ENCODE results near the gene COX5A.
"Not testable (repeated sequence)": the region's sequence is repeated elsewhere in the genome, so short reads cannot be mapped to it uniquely, and the experiment has no call there.

Gene COX5A

DNA sequence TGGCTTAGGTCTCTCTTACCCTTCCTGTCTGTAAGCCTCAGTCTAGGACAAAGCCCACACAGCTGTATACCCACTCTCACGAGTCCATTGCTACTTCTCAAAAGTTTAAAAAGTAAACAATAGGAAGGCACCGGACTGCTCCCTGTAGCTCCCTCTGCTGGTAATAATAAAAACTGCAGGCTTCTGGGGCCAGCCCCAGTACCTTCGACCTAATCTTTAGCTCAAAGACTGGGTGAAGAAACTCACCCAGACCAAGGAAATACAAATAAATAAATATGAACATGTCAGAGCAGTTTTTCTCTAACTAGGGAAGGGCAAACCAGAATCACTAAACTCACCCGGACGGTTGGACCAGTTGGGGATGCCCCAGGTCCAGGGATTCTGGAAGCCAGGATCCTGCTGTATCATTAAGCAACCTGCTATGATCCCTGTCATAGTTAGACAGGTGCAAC lies 36.2 kb downstream of the COX5A start:
- peak; percentile 85 for DNase-seq (ENCODE audit: low spot score)

DNA sequence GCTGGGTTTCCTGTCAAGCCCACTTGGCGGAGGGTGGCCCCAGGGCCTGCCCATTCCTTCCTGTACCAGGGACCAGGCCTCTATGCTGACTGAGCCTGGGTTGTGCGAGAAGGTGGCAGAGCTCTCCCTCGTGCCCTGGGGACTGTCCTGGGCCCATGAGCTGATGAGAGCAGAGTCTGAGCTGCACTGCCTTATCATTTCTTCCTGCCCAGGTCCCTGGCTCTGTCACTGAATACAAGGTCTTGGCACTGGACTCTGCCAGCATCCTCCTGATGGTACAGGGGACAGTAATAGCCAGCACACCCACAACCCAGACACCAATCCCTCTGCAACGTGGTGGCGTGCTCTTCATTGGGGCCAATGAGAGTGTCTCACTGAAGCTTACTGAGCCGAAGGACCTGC lies 40.6 kb downstream of the COX5A start:
- no peak for DNase-seq (ENCODE audit: low spot score)

DNA sequence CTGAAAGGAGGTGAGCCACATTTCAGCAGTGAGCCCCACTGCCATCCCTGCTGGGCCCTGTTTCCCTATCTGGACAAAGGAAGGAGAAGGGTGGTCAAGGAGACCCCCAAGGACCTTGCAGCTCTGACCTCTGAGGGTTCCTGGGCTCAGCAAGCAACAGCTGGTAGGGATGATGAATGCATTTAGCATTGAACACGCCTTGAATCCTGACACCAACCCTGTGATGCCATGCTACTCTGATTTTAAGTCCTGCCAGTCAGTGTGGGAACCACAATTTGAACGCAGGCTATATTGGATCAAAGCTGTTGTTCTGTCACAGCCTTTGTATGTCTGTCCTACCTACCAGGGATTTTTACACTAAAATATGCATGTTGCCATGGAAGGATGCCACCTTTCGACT lies 41.6 kb downstream of the COX5A start:
- no peak for DNase-seq (ENCODE audit: low spot score)

DNA sequence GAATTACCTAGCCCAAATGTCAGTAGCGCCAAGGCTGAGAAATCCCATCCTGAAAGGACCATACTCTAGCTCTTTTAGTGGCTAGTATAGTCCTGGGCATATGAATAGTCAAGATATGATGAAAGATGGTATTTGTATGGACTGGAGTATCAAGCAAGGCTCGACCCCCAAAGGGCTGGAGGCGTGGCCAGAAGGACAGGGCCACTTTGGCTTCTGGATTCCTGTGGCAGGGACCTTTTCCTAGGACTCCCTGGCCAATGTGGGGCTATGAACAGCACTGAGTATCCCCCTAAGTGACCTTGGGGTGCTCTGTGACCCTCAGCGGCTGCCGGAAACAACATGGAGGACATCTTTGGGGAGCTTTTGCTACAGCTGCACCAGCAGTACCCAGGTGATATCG lies 42.0 kb downstream of the COX5A start:
- no peak for DNase-seq (ENCODE audit: low spot score)

DNA sequence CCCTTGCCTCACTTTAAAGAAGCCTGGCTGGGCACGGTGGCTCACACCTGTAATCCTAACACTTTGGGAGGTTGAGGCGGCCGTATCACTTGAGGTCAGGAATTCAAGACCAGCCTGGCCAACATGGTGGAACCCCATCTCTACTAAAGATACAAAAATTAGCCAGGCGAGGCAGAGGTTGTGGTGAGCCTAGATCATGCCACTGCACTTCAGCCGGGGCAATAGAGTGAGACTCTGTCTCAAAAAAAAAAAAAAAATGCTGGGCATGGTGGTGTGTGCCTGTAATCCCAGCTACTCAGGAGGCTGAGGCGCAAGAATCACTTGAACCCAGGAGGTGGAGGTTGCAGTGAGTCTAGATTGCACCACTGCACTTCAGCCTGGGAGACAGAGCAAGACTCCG lies 43.5 kb downstream of the COX5A start:
- DNase-seq (ENCODE audit: low spot score) = not testable (repeated sequence)

DNA sequence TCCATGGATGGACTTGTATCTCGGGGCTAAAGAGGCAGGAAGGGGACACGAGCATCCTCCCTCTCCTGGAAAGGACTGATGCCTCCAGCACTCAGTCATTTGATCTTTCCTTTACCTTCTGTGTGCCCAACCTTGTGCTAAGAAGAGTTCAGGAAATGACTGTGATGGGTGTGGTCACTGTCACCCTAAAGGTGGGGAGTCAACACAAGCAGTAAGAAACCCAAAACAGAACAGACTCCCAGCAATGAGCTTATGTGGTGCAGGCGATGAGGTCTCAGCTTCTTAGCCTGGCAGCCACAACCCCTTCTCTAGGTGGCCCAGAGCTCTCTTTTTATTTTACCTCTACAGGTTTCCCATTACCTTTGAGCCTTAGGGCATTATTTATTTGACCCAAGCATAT lies 44.2 kb downstream of the COX5A start:
- DNase-seq (ENCODE audit: low spot score) = no peak

DNA sequence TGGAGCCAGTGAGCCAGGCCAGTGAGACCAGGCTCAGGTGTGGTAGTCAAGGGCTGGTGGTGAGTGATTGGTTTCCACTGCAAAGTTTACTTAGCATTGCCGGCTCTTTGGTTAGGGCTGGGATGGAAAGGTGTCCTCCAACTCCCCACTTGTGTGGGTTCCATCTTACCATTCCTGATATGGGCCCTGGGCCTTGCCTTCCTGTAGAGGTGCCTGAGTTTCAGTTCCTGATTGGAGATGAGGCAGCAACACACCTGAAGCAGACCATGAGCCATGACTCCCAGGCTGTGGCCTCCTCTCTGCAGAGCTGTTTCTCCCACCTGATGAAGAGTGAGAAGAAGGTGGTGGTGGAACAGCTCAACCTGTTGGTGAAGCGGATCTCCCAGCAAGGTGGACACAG lies 44.9 kb downstream of the COX5A start:
- DNase-seq (ENCODE audit: low spot score) = no peak

DNA sequence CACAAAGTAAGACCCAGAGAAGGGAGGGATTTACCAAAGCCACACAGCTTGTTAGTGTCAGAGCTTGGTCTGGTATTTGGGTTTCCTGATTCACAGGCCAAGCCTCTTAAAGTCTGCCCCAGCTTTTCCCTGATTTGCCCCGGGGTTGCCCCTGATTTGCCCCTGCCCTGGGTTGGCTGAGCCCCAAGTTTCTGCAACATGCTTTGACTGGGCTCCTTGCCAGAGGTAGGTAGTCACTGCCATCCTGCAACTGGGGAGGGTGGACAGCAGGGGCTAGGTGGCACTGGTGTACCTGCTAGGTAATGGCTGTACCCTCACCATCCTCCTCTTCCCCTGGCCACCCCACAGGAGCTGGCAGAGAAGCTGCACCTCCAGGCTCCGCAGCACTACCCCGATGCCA lies 45.6 kb downstream of the COX5A start:
- DNase-seq (ENCODE audit: low spot score) = no peak

DNA sequence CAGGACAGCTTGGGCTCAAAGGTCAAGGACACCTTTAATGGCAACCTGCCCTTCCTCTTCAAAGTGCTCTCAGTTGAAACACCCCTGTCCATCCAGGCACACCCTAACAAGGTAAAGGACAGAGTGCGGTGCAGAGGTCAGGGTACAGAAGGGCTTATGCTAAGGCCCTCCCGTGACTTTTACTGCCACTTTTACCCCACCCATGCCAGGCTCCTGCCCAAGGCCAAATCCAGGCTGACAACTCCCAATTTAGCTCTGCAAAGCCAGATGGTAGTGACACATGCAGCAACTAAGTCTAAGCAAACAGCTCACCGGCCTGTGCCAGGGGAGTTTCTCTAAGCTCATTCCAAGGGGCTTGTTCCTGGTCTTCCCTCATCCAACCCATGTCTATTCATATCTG lies 46.4 kb downstream of the COX5A start:
- DNase-seq (ENCODE audit: low spot score) = no peak

DNA sequence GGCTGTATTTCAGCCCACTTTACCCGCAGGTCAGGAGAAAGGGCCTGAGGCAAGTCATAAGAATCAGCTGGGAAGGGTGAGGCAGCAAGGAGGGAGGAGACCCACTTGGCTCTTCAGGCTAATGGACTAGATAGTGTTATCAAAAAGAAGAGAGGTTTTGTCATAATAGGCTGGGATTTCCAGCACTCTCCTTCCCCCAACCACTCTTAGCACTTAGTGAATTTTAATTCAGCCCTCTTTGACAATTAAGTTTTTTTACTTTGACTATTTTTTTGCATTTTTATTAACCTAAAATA lies 47.3 kb downstream of the COX5A start:
- no peak for DNase-seq (ENCODE audit: low spot score)

DNA sequence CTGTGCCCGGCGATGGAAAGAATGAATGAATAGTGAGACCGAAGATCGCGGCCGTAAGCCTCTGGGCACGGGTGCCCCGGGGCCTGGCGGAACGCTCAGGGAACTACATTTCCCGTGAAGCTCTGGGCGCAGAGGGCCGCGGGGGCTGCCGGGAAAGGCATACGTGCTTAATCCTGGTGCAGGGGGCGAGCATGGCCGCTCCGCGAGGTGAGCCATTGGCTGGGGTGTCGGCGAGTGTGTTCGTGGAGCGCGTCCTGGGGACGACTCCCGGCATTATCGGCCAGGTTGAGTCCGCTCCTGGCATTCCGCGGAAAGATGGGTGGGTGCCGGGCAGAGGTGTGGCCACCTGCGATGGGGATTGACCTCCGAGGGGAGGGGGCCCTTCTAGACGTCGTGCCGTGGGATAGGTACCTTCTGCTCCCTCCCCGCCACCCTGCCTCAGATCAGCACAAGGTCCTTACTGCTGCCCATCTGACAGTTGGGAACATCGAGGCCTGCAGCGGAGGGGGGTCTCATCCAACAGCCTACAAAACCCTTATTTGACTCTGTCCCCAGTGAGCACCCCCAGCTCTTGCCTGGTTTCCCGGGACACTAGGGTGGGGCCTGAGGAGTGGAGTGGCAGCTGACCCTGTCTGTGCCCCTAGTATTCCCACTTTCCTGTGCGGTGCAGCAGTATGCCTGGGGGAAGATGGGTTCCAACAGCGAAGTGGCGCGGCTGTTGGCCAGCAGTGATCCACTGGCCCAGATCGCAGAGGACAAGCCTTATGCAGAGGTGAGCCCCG lies 47.8 kb downstream of the COX5A start, which contains the start of gene MPI:
MPI (plus strand) TSS at position 160 of the 782 bp plus-strand sequence; CDS start at position 192, 32 bp downstream.
- DNase-seq (ENCODE audit: low spot score) = peak; percentile 95

DNA sequence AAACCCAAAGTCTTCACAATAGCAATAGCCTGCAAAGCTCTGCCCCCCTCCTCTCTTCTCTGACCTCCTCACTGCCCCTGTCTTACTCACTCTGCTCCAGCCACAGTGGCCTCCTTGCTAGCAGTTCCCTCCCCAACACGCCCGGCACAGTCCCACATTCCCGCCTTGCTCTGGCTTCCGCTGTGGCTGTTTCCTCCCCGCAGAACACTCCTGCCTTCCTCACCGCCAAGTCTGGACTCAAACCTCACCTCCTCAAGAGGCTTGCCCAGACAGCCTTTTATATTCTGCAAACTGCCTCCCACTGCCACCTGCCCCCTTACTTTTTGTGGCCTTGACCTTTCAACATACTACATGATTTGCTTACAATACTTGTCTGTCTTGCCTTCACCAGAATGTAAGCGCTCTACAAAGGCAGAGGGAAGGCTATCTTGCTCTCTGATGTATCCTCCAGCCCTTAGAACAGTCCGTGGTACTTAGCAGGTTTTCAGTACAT lies 48.4 kb downstream of the COX5A start:
- DNase-seq (ENCODE audit: low spot score) = peak; percentile 65

DNA sequence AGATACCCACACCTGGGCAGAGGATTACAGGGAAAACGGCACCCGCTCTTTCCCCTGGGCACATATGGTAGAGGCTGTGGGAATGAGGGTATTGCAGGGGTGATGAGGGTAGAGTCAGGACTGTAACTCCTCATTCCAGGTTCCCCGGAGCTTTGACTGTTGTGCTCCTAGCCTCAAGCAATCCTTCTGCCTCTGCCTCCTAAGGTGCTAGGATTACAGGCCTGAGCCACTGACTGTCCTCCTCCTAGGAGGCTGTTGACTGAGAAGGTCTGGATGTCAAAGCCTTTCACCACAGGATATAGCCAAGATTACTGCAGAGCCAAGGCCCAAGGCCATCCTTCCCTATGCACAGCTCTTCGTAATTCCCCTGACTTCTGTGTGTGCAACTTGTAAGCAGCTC lies 49.2 kb downstream of the COX5A start:
- no peak for DNase-seq (ENCODE audit: low spot score)

DNA sequence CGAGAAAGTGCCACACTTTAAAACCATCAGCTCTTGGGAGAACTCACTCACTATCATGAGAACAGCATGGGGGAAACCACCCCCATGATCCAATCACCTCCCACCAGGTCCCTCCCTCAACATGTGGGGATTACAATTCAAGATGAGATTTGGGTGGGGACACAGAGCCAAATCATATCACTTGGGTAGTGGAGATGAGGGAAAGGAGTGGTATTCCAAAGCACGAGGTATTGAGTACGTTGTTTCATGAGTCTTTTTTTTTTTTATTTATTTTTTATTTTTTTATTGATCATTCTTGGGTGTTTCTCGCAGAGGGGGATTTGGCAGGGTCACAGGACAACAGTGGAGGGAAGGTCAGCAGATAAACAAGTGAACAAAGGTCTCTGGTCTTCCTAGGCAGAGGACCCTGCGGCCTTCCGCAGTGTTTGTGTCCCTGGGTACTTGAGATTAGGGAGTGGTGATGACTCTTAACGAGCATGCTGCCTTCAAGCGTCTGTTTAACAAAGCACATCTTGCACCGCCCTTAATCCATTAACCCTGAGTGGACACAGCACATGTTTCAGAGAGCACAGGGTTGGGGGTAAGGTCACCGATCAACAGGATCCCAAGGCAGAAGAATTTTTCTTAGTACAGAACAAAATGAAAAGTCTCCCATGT lies 50.2 kb downstream of the COX5A start:
- not testable (repeated sequence) for DNase-seq (ENCODE audit: low spot score)

DNA sequence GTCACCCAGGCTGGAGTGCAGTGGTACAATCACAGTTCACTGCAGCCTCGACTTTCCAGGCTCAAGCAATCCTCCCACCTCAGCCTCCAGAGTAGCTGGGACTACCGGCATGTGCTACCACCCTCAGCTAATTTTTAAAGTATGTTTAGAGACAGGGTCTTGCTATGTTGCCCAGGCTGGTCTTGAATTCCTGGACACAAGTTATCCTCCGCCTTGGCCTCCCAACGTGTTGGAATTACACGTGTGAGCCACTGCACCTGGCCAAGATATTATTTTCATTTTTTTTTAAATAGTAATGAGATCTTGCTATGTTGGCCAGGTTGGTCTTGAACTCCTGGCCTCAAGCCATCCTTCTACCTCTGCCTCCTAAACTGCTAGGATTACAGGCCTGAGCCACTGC lies 52.4 kb downstream of the COX5A start:
- no peak for DNase-seq (ENCODE audit: low spot score)

DNA sequence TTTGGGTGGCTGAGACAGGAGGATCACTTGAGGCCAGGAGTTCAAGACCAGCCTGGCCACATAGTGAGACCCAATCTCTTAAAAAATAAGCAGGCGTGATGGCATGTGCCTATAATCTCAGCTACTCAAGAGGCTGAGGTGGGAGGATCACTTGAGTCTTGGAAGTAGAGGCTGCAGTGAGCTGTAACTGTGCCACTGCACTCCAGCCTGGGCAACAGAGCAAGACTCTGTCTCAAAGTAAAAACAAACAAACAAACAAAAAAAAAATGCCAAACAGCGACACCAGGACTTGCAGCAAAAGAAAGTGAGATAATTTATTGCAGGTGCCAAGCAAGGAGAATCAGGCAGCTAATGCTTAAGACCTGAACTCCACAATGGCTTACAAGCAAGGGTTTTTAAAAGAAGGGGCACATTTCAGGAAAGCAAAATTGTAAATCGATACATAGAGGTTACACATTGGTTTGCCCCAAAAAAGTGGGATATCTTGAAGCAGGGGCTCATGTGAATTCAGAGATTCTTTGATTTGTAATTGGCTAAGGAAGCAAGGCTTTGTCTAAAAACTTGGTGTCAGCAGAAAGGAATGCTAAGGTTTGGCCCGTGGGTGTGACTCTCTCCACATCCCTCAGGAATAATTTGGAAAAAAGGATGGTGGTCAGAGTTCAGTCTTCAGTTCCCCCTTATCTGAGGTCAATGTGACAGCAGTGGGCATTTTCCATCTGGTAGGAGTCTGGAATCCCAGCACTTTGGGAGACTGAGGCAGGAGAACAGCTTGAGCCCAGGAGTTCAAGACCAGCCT lies 53.2 kb downstream of the COX5A start:
- peak; percentile 49 for DNase-seq (ENCODE audit: low spot score)

DNA sequence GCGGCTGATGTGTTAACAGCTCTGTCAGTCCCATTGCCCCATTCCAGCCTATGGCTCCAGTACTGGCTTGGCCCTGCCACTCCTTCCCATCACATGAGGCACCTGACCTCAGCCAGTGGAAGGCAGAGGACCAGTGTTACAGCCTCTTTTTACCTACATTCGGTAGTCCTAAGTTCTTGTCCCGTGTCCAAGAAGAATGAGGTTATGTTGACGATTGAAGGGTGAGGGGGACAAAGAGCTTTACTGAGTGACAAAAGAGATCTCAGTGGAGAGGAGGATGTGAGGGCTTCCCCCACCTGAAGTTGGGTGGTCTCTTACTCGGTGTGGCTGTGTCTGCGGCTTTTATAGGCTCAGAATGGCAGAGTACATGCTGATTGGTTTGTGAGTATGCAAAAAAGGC lies 55.3 kb downstream of the COX5A start:
- no peak for DNase-seq (ENCODE audit: low spot score)

DNA sequence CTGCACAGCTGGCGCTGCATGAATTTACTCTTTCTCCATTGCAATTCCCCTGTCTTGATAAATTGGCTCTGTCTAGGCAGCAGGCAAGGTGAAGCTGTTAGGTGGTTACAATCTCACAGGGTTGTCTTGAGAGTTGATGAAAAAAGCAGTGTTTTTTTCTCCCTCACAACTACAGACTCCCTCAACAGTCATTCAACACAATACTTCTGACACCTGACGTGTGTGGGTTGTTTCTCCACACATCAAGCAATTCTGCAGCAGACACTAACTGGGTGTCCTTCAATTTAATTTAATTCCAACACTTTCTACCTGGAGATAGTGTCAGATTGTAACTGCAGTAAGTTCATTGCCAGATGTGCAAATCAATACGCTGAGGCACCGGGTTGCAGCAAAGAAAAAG lies 59.6 kb downstream of the COX5A start:
- no peak for DNase-seq (ENCODE audit: low spot score)

DNA sequence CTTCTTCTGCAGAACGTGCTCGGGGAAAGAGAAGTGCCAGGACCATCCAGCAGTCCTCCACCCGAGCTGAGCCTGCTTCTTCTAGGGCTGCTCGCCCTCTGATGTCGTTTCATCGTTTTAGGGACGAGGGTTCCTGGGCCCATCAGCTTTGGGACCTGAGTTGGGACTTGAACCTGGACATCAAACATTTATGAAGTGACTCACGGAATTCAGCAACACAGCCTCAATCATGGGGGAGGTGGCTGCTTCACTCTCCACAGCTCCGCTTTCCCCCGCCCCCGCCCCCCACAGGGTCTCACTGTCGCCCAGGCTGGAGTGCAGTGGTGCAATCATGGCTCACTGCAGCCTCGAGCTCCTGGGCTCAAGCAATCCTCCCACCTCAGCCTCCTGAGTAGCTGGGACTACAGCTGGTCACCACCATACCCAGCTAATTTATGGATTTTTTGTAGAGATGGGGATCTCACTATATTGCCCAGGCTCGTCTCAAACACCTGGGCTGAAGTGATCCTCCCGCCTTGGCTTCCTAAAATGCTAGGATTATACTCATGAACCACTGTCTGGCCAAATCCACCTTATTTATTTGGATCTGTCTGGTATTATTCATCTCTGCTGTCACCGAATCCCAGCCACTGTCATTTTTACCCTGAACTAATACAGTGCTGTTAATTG lies 64.0 kb downstream of the COX5A start:
- DNase-seq (ENCODE audit: low spot score) = peak; percentile 42

DNA sequence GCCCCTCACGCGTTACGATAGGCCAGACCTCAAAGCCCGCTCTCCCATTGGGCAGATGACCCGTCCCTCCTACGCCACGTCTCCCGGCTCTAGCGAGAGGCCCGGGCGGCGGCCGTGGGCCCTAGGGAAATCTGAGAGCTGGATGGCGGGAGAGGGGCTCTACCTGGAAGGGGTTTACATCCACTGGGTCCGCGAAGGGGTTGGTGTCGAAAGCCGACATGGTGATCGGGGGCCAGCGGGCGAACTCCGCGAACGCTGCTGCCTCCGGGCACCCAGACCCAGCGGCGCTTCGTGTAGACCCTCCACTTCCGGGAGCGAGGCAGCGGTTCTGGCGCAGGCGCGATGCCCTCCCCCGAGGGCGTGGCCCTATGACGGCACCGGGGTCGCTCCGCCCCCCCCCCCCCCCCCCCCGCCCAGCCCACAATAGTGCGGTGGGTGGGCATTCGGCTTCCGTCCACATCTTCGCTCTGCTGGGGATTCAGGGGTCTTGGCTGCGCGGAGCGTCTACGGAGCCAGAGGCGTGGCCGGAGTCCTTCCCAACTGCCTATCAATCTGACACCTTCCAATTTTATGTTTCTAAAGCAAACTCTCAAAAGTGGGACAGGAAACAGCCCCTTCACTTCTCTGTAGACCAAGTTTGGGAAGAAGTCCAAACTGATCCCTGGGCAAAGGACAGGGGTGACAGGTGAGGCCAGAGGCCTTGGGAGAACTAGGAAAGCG lies 64.7 kb downstream of the COX5A start, which contains the start of gene SCAMP2:
SCAMP2 (minus strand) TSS at position 330 of the 720 bp plus-strand sequence; CDS start at position 220, 110 bp downstream.
- peak; percentile 98 for DNase-seq (ENCODE audit: low spot score)

DNA sequence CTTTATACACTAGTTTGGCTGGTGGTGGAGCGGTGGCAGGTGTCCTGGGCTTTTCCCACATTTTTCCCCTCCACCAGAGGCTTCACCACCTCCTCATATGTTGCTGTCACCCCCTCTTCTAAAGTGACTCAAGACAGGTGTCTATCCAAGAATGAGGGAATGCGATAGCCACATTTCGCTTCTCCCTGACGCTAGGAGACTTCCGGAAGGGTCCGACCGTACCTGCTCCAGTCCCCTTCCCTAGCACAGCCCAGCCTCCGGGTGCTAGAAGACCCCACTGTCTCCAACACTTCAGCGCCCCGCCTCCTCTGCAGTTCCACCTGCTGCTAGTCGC lies 65.2 kb downstream of the COX5A start:
- no peak for DNase-seq (ENCODE audit: low spot score)
